Endothelial cell (in vitro differentiated cells): ENCODE measurements around the gene PCK2. TPM values are rescaled to one million over a fixed set of nuclear protein-coding genes. Genes with fewer than 3 reads are reported as not detected.
"Not testable (repeated sequence)": the region's sequence is repeated elsewhere in the genome, so short reads cannot be mapped to it uniquely, and the experiment has no call there.

Experiments used
- DNase-seq: peaks from one replicate; pipeline ENCODE4 v3.0.0; 2021; ENCODE audit warnings: low spot score
- H3K27ac Mint-ChIP-seq: one replicate; pipeline ENCODE4 v1.8.0; 2021; ENCODE audit warnings: mixed read lengths, inconsistent platforms; ENCODE audit not compliant: unreplicated experiment
- H3K27me3 Mint-ChIP-seq: one replicate; pipeline ENCODE4 v1.8.0; 2021; ENCODE audit warnings: mild to moderate bottlenecking, moderate library complexity, mixed read lengths, inconsistent platforms; ENCODE audit not compliant: unreplicated experiment
- H3K36me3 Mint-ChIP-seq: one replicate; pipeline ENCODE4 v1.8.0; 2021; ENCODE audit warnings: mild to moderate bottlenecking, low read depth, mixed read lengths, inconsistent platforms; ENCODE audit not compliant: unreplicated experiment
- H3K4me1 Mint-ChIP-seq: one replicate; pipeline ENCODE4 v1.8.0; 2021; ENCODE audit warnings: mild to moderate bottlenecking, mixed read lengths, inconsistent platforms; ENCODE audit not compliant: unreplicated experiment
- H3K4me3 Mint-ChIP-seq: one replicate; pipeline ENCODE4 v1.8.0; 2021; ENCODE audit warnings: mild to moderate bottlenecking, mixed read lengths, inconsistent platforms; ENCODE audit not compliant: unreplicated experiment
- H3K9me3 Mint-ChIP-seq: one replicate; pipeline ENCODE4 v1.8.0; 2021; ENCODE audit warnings: mixed read lengths, inconsistent platforms; ENCODE audit not compliant: unreplicated experiment
- total RNA-seq: library from RNA; stranded (reverse); fragmentation: NEBNext Ultra II Directional; extraction: Animal tissue kit (Norgen Biotek cat#: 25700); gene quantifications from one replicate; pipeline ENCODE4 v1.2.1, GENCODE V29; 2021; ENCODE audit not compliant: unreplicated experiment
- TF ChIP-seq, protein P1 (sequence below): fragments of 200-600 bp; sonication (generic); IDR thresholded peaks from one replicate; pipeline ENCODE4 v1.5.0; 2021; ENCODE audit warnings: antibody characterized with exemption; ENCODE audit not compliant: unreplicated experiment

PCK2 gene
- total RNA-seq, 1 donor from 2014 or later, result 23.9 TPM

DNA sequence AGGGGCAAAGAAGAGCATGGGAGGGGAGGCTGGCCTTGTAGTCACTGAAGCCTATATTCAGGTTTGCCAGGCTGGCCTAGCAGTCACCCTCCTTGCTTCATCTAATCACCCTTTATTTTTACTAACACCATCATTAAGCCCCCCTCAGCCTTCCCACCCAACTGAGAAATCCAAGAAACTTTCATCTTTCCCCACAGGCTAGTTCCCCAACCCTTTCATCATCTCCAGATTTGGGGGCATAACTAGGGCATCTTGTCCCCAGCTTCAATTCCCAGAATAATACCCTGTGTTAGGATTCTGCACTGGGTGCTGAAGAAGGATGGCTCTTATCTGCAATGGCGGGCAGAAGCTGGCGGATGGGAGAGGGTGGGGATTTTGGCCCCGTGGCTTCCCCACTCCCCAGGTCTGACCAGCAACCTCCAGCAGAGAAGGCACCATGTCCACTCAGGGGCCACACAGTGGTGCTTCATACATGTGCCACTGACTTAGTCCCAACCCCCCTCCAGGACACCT lies 6.9 kb downstream of the PCK2 start:
- Mint-ChIP-seq H3K36me3 (peaks cover 32% of the 10 kb centered on the region), H3K27ac (no peak overlapping the region), H3K4me3 (no peak overlapping the region), H3K9me3 (no peaks in the 10 kb centered on the region), H3K4me1 (peaks cover 3% of the 10 kb centered on the region), H3K27me3 (peaks cover 8% of the 10 kb centered on the region)
- DNase-seq, result no peak
- TF ChIP-seq, protein P1, sequence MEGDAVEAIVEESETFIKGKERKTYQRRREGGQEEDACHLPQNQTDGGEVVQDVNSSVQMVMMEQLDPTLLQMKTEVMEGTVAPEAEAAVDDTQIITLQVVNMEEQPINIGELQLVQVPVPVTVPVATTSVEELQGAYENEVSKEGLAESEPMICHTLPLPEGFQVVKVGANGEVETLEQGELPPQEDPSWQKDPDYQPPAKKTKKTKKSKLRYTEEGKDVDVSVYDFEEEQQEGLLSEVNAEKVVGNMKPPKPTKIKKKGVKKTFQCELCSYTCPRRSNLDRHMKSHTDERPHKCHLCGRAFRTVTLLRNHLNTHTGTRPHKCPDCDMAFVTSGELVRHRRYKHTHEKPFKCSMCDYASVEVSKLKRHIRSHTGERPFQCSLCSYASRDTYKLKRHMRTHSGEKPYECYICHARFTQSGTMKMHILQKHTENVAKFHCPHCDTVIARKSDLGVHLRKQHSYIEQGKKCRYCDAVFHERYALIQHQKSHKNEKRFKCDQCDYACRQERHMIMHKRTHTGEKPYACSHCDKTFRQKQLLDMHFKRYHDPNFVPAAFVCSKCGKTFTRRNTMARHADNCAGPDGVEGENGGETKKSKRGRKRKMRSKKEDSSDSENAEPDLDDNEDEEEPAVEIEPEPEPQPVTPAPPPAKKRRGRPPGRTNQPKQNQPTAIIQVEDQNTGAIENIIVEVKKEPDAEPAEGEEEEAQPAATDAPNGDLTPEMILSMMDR, result no peak

DNA sequence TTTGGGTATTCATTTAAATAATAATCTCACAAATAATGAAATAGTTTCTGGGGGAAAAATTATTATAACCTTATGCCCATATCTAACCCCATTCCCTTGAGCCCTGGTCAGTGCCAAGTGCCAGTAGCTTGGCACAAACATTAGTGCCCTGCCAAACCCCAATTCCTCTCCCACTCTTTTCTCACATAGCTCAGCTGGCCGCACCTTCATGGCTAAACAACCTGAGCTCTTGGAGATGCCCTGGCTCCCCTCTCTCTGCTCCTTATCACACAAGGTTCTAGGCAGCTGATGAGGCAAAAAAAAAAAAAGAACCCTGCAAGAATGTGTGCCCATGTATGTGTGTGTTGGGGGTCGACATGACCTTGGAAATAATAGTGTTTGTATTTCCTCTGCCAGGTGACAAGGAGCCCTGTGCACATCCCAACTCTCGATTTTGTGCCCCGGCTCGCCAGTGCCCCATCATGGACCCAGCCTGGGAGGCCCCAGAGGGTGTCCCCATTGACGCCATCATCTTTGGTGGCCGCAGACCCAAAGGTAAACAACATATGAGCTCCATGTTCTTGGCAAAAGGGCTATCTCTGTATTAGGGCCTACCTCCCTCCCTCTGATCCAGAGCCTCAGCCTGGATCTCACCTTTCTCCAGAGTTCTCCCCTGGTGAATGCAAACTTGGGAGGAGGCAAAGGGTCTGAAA lies 8.4 kb downstream of the PCK2 start:
- H3K4me1 Mint-ChIP-seq, result peaks cover 5% of the 10 kb centered on the region
- TF ChIP-seq, protein P1, result no peak
- H3K27ac Mint-ChIP-seq, result no peak overlapping the region
- H3K4me3 Mint-ChIP-seq, result peak overlapping the region; percentile 25
- H3K27me3 Mint-ChIP-seq, result peaks cover 8% of the 10 kb centered on the region
- no peak for DNase-seq
- no peaks in the 10 kb centered on the region for H3K9me3 Mint-ChIP-seq
- peaks cover 29% of the 10 kb centered on the region for H3K36me3 Mint-ChIP-seq

DNA sequence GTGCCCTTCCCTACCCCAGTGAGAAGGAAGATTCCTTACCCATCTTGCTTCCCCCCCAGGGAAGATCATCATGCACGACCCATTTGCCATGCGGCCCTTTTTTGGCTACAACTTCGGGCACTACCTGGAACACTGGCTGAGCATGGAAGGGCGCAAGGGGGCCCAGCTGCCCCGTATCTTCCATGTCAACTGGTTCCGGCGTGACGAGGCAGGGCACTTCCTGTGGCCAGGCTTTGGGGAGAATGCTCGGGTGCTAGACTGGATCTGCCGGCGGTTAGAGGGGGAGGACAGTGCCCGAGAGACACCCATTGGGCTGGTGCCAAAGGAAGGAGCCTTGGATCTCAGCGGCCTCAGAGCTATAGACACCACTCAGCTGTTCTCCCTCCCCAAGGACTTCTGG lies 9.3 kb downstream of the PCK2 start:
- Mint-ChIP-seq H3K27me3 (peaks cover 6% of the 10 kb centered on the region), H3K4me3 (peak overlapping the region; percentile 56), H3K4me1 (peaks cover 5% of the 10 kb centered on the region), H3K36me3 (peaks cover 29% of the 10 kb centered on the region), H3K27ac (no peak overlapping the region), H3K9me3 (no peaks in the 10 kb centered on the region)
- TF ChIP-seq, protein P1, result no peak
- no peak for DNase-seq

DNA sequence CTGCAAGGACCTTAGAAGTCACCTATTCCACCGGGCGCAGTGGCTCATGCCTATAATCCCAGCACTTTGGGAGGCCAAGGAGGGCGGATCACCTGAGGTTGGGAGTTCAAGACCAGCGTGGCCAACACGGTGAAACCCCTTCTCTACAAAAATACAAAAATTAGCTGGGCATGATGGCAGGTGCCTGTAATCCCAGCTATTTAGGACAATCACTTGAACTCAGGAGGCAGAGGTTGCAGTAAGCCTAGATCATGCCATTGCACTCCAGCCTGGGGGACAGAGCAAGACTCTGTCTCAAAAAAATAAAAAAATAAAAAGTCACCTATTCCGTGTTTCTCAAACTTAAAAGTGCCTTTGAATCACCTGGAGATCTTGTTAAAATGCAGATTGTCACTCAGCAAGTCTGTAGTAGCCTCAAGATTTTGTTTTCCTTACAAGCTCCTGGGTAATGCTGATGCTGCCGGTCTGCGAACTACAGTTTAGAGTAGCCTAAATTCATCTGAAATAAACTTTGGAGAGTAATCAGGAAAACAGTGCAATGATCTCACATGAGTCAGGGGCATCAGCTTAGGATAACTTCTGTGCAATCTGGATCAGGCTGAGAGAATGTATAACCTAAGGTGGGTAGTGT lies 11.6 kb downstream of the PCK2 start:
- H3K36me3 Mint-ChIP-seq, result peaks cover 29% of the 10 kb centered on the region
- not testable (repeated sequence) for H3K27ac Mint-ChIP-seq, H3K9me3 Mint-ChIP-seq, H3K27me3 Mint-ChIP-seq, H3K4me1 Mint-ChIP-seq, DNase-seq
- peak overlapping the region; percentile 29 for H3K4me3 Mint-ChIP-seq

DNA sequence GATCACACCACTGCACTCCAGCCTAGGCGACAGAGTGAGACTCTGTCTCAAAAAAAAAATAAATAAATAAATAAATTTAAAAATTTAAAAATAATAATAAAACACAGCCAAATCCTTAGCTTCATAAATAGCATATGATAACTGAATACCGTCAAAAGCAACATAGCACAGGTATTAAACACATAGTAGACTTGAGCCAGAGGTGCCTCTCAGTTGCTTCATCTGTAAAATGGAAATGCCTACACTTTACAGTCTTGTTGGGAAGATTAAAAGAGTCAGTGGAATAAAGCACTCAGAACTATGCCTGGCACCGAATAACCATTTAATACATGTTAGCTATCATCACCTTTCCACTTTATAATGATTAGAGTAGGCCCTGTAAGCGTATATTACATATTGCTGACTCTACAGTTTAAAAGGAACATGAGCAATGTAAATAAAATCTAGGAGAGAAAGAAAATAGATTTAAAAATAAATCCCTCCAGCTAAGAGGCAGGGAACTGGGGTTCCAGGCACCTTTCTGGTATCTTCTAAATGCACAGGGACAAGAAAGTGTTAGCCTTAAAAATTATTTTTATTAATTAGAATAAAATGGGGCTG lies 12.7 kb downstream of the PCK2 start:
- Mint-ChIP-seq H3K27ac (no peak overlapping the region), H3K4me1 (peaks cover 8% of the 10 kb centered on the region), H3K9me3 (no peaks in the 10 kb centered on the region), H3K4me3 (no peak overlapping the region), H3K36me3 (peaks cover 29% of the 10 kb centered on the region), H3K27me3 (peaks cover 6% of the 10 kb centered on the region)
- DNase-seq, result no peak
- TF ChIP-seq, protein P1, result no peak
